Mesothelial cell of epicardium (in vitro differentiated cells): ENCODE results near the gene CSPG4. TPM values are rescaled to one million over a fixed set of nuclear protein-coding genes. Genes with fewer than 3 reads are reported as not detected.
A peak's percentile ranks its signal among the peaks of the same experiment; 100 is the strongest.

Experiments used
- DNase-seq, 2 experiments: peaks; one replicate each; pipeline ENCODE4 v3.0.0; 2021; ENCODE audit warnings: low spot score in 2 of 2; ENCODE audit not compliant: unreplicated experiment in 2 of 2
- H3K27ac Mint-ChIP-seq: 2 replicates; pipeline ENCODE4 v1.8.0; 2021; ENCODE audit warnings: mixed read lengths
- H3K27me3 Mint-ChIP-seq: 2 replicates; pipeline ENCODE4 v1.8.0; 2021; ENCODE audit warnings: low read depth, mixed read lengths
- H3K36me3 Mint-ChIP-seq: 2 replicates; pipeline ENCODE4 v1.8.0; 2021; ENCODE audit warnings: mixed read lengths
- H3K4me1 Mint-ChIP-seq: 2 replicates; pipeline ENCODE4 v1.8.0; 2021; ENCODE audit warnings: mixed read lengths
- H3K4me3 Mint-ChIP-seq: 2 replicates; pipeline ENCODE4 v1.8.0; 2021; ENCODE audit warnings: mild to moderate bottlenecking, moderate library complexity, mixed read lengths
- H3K9me3 Mint-ChIP-seq: 2 replicates; pipeline ENCODE4 v1.8.0; 2021; ENCODE audit warnings: mixed read lengths
- CTCF ChIP-seq: fragments of 200-600 bp; sonication (generic); IDR thresholded peaks from one replicate; pipeline ENCODE4 v1.5.0; 2021; ENCODE audit warnings: antibody characterized with exemption; ENCODE audit not compliant: unreplicated experiment
- total RNA-seq: library from RNA; stranded (reverse); gene quantifications from 3 replicates; pipeline ENCODE4 v1.2.1, GENCODE V29; 2021

Gene CSPG4
- total RNA-seq, 1 donor from 2014 or later = 11.4 TPM

- Mint-ChIP-seq H3K9me3 (no peaks in the 10 kb centered on the region), H3K36me3 (no peaks in the 10 kb centered on the region), H3K27ac (peak overlapping the region; percentile 95), H3K4me1 (peaks cover 22% of the 10 kb centered on the region), H3K4me3 (no peak overlapping the region), H3K27me3 (no peaks in the 10 kb centered on the region)
- DNase-seq = no peak
- no peak for TF ChIP-seq CTCF
These were observed 40.7 kb downstream of the CSPG4 start for GRCh38 chr15:75671730-75672602.

- no peak for DNase-seq
- Mint-ChIP-seq H3K4me1 (peaks cover 22% of the 10 kb centered on the region), H3K27me3 (no peaks in the 10 kb centered on the region), H3K27ac (no peak overlapping the region), H3K9me3 (no peaks in the 10 kb centered on the region), H3K36me3 (no peaks in the 10 kb centered on the region), H3K4me3 (no peak overlapping the region)
- no peak for TF ChIP-seq CTCF
These were observed 42.8 kb downstream of the CSPG4 start for GRCh38 chr15:75669879-75670212.

- Mint-ChIP-seq H3K9me3 (no peaks in the 10 kb centered on the region), H3K4me1 (peaks cover 22% of the 10 kb centered on the region), H3K4me3 (no peak overlapping the region), H3K36me3 (no peaks in the 10 kb centered on the region), H3K27me3 (no peaks in the 10 kb centered on the region), H3K27ac (no peak overlapping the region)
- TF ChIP-seq CTCF = no peak
- DNase-seq = no peak
These were observed 43.3 kb downstream of the CSPG4 start for GRCh38 chr15:75669191-75669878.

- H3K9me3 Mint-ChIP-seq = no peaks in the 10 kb centered on the region
- peaks cover 2% of the 10 kb centered on the region for H3K4me1 Mint-ChIP-seq
- no peaks in the 10 kb centered on the region for H3K36me3 Mint-ChIP-seq
- H3K27ac Mint-ChIP-seq = no peak overlapping the region
- no peak for DNase-seq
- H3K4me3 Mint-ChIP-seq = no peak overlapping the region
- no peak for TF ChIP-seq CTCF
- no peaks in the 10 kb centered on the region for H3K27me3 Mint-ChIP-seq
These were observed 45.7 kb downstream of the CSPG4 start for GRCh38 chr15:75666823-75667501.

- Mint-ChIP-seq H3K4me1 (peaks cover 16% of the 10 kb centered on the region), H3K4me3 (no peak overlapping the region), H3K27ac (no peak overlapping the region), H3K27me3 (no peaks in the 10 kb centered on the region), H3K9me3 (no peaks in the 10 kb centered on the region), H3K36me3 (no peaks in the 10 kb centered on the region)
- TF ChIP-seq CTCF = no peak
- DNase-seq = no peak
These were observed 48.7 kb downstream of the CSPG4 start for GRCh38 chr15:75663931-75664421.
